ENCODE measurements around the gene SEC14L5. TPM values are rescaled to one million over a fixed set of nuclear protein-coding genes. Genes with fewer than 3 reads are reported as not detected.

Gene SEC14L5
- total and polyA plus RNA-seq, 2 experiments from 2014 or later: 1.0 to 3.5 TPM

DNA sequence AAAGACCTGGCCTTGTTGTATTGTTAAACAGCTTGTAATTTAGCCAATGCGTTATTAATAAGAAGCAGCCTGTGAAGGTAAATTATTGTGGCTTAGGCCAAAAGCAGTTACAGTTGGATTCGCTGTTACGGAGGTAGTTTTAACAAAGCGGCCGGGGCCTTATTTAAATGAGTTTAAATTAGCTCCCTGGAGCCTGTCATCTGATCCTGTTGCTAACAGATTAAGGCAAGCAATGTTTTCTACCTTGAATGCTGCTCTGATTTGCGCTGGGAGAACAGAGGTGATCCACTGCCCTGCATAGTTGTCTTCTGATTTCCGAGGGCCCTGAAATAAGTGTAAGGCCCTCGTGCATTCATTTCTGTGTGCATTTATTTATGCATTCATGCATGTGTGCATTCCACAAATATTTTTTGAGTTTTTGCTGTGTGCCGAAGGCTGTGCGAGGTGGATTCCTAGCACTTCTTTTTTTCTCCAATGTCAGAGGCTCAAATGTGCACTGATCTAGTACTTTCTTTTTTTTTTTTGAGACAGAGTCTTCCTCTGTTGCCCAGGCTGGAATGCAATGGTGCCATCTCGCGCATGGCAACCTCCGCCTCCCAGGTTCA is 10.9 kb downstream of the SEC14L5 start:
- Histone ChIP-seq H3K4me3 (no peak overlapping the region), H4K20me1 (ENCODE audit: insufficient read depth, poor library complexity, severe bottlenecking) (no peaks in the 10 kb centered on the region), H3K9me2 (replicated peaks; ENCODE audit: insufficient read depth) (no peaks in the 10 kb centered on the region), H2AFZ (no peak overlapping the region), H3K9me3 (ENCODE audit: low read depth) (no peaks in the 10 kb centered on the region), H3K36me3 (replicated peaks; ENCODE audit: insufficient read depth, low read depth) (no peaks in the 10 kb centered on the region), H3K27me3 (no peaks in the 10 kb centered on the region), H3K4me2 (no peak overlapping the region), H3K79me2 (no peaks in the 10 kb centered on the region), H3K27ac (no peak overlapping the region), H3K4me1 (ENCODE audit: insufficient read depth) (no peaks in the 10 kb centered on the region)
- WGBS (ENCODE audit: low lambda C conversion rate, missing lambda C conversion rate): 54% methylated on average over 13 of the region's 13 CpGs
- TF ChIP-seq EZH2phosphoT487 (IDR thresholded peaks at IDR 0.05; ENCODE audit: low read depth, severe bottlenecking, unreplicated experiment) (no peak), EZH2 (IDR thresholded peaks at IDR 0.05; ENCODE audit: borderline replicate concordance) (no peak)
- TF ChIP-seq, protein P1, sequence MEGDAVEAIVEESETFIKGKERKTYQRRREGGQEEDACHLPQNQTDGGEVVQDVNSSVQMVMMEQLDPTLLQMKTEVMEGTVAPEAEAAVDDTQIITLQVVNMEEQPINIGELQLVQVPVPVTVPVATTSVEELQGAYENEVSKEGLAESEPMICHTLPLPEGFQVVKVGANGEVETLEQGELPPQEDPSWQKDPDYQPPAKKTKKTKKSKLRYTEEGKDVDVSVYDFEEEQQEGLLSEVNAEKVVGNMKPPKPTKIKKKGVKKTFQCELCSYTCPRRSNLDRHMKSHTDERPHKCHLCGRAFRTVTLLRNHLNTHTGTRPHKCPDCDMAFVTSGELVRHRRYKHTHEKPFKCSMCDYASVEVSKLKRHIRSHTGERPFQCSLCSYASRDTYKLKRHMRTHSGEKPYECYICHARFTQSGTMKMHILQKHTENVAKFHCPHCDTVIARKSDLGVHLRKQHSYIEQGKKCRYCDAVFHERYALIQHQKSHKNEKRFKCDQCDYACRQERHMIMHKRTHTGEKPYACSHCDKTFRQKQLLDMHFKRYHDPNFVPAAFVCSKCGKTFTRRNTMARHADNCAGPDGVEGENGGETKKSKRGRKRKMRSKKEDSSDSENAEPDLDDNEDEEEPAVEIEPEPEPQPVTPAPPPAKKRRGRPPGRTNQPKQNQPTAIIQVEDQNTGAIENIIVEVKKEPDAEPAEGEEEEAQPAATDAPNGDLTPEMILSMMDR (IDR thresholded peaks at IDR 0.05; ENCODE audit: poor library complexity): no peak
- DNase-seq (ENCODE audit: low spot score): no peak

DNA sequence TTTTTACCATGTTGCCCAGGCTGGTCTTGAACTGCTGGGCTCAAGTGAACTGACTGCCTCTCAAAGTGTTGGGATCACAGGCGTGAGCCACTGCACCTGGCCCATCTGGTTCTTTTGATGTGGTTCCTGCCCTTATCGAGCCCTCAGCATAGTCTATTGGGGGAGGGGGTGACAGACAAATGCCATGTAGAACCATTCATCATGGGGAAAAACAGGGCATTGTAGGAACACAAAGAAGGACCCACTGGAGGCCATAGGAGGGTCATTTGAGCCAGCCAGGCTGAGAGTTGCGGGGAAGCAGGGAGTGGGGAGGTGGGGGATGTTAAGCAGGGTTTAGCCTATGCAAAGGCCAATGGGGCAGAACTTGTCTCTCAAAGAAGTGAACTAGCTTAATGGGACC is 11.9 kb downstream of the SEC14L5 start:
- Histone ChIP-seq H3K4me1 (ENCODE audit: insufficient read depth) (no peaks in the 10 kb centered on the region), H3K79me2 (no peaks in the 10 kb centered on the region), H3K9me3 (ENCODE audit: low read depth) (no peaks in the 10 kb centered on the region), H3K9me2 (replicated peaks; ENCODE audit: insufficient read depth) (no peaks in the 10 kb centered on the region), H2AFZ (no peak overlapping the region), H4K20me1 (ENCODE audit: insufficient read depth, poor library complexity, severe bottlenecking) (no peaks in the 10 kb centered on the region), H3K4me3 (no peak overlapping the region), H3K36me3 (replicated peaks; ENCODE audit: insufficient read depth, low read depth) (no peaks in the 10 kb centered on the region), H3K4me2 (no peak overlapping the region), H3K27me3 (no peaks in the 10 kb centered on the region), H3K27ac (no peak overlapping the region)
- WGBS (ENCODE audit: low lambda C conversion rate, missing lambda C conversion rate): 64% methylated on average over 3 of the region's 3 CpGs
- TF ChIP-seq EZH2 (IDR thresholded peaks at IDR 0.05; ENCODE audit: borderline replicate concordance): no peak
- no peak for TF ChIP-seq EZH2phosphoT487 (IDR thresholded peaks at IDR 0.05; ENCODE audit: low read depth, severe bottlenecking, unreplicated experiment)
- TF ChIP-seq, protein P1 (IDR thresholded peaks at IDR 0.05; ENCODE audit: poor library complexity): no peak
- no peak for DNase-seq (ENCODE audit: low spot score)

DNA sequence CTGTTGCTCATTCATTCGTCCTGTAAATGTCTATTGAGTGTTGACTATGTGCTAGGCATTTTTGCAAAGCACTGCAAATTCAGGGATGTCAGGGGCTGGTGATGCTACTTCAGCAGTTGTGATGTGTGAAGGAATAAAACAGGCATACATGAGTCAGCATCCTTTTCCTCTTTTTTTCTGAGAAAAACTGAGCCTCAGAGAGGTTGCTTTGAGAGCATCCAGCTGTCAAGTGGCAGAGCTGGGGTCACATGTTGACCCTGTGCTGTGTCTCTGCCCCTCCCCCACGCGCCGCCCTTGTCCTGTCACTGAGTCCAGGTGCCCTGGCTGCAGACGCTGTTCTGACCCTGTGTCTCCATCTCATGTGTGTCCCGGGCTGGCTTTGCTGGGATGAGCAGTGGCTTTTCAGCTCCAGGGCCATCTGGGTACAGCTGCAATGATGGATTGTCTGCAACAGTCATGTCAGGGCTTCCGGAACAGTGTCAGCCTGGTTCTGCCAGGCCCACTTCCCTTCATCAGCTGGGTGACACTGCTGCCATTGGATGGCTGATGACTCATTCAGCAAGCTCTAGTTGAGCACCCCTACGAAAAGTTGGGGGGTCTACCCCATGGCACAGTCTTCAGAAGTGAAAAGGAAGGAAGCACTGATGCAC is 14.9 kb downstream of the SEC14L5 start:
- H3K4me1 ChIP-seq (ENCODE audit: insufficient read depth): no peaks in the 10 kb centered on the region
- H3K27me3 ChIP-seq: no peaks in the 10 kb centered on the region
- no peak overlapping the region for H3K4me3 ChIP-seq
- H3K79me2 ChIP-seq: no peaks in the 10 kb centered on the region
- H3K27ac ChIP-seq: no peak overlapping the region
- H3K4me2 ChIP-seq: no peak overlapping the region
- WGBS (ENCODE audit: low lambda C conversion rate, missing lambda C conversion rate): 65% methylated on average over 8 of the region's 8 CpGs
- H4K20me1 ChIP-seq (ENCODE audit: insufficient read depth, poor library complexity, severe bottlenecking): no peaks in the 10 kb centered on the region
- DNase-seq (ENCODE audit: low spot score): no peak
- no peaks in the 10 kb centered on the region for H3K9me3 ChIP-seq (ENCODE audit: low read depth)
- no peaks in the 10 kb centered on the region for H3K9me2 ChIP-seq (replicated peaks; ENCODE audit: insufficient read depth)
- TF ChIP-seq, protein P1 (IDR thresholded peaks at IDR 0.05; ENCODE audit: poor library complexity): no peak
- TF ChIP-seq EZH2phosphoT487 (IDR thresholded peaks at IDR 0.05; ENCODE audit: low read depth, severe bottlenecking, unreplicated experiment) (no peak), EZH2 (IDR thresholded peaks at IDR 0.05; ENCODE audit: borderline replicate concordance) (no peak)
- H2AFZ ChIP-seq: no peak overlapping the region
- no peaks in the 10 kb centered on the region for H3K36me3 ChIP-seq (replicated peaks; ENCODE audit: insufficient read depth, low read depth)
